DMS 273 (cell line): Measurements from ENCODE around the gene PARP15.
"Not testable (repeated sequence)": the region's sequence is repeated elsewhere in the genome, so short reads cannot be mapped to it uniquely, and the experiment has no call there.

Experiments used
- DNase-seq: peaks from one replicate; lab custom pipeline; 2025; ENCODE audit not compliant: unreplicated experiment; lab: John Stamatoyannopoulos, UW

PARP15 gene

DNA sequence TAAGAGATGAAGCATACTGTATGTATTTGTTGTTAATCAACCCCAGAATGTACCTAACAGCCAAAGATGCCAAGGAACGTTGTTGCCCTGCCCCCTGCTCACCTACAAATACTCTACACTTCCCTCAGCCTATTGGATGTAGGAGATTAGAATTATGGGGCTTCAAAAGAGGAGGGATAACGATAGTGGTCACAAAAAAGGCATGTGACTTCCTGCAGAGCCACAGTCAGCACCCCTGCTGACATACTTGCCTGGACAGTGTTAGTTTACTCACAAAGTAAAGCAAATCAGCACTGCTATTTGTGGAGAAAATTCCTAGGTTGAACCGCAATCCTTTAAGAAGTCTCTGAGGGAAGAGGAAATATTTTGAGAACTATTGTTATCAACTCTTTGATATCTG is 37.9 kb downstream of the PARP15 start:
- DNase-seq, result no peak

DNA sequence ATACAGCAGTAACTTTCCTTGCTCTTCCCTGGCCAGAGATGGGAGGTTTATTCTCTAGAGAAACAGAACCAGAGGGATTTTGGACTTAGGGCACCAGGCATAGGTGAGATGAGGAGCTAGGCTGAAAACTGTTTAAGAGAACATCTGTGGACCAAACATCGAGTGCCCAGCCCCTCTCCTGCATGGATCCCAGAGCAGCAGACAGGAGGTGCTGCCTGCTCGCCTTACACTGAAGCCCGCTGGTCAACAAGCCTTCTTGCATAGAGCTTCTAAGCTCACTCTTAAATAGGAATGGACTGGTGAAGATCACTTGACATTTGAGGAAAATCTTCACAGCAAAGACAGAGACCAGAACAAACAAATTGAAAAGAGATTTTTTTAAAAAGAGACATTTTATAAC is 41.2 kb downstream of the PARP15 start:
- peak; percentile 32 for DNase-seq

DNA sequence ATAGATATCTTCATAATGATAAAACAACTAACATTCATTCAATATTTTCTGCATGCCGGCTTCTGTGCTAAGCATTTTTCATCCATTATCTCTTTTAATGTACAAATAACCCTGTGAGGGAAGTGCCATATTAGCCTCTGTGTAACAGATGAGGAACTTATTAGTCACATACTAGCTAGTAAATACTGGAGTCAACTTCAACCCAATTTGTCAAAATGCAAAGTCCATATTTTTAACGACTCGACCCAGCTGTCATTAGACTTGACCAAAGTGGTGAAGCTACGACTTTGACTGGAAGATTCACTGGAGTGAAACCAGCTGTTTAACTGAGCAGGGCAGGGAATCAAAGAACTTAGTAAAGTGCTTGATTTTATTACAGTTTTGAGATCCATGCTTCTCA is 41.6 kb downstream of the PARP15 start:
- DNase-seq, result no peak

DNA sequence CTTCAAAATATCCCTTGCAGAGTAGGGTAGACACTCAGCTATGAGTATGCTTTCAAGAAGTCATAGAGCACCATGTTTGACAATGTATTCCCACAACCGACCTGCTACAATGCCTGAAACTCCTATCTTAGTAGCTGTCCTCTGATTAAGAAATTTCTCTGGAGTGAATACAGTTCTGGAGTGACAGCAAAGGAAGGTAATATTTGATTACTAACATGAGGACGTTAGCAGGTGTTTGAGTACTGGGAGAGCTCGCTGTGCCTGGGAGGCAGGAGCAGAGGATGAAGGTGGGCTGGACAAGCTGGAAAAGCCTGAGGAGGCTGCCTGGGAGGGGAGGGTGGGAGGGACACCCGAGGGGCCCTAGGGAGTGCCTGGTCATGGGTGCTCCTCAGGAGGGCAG is 42.9 kb downstream of the PARP15 start:
- no peak for DNase-seq

DNA sequence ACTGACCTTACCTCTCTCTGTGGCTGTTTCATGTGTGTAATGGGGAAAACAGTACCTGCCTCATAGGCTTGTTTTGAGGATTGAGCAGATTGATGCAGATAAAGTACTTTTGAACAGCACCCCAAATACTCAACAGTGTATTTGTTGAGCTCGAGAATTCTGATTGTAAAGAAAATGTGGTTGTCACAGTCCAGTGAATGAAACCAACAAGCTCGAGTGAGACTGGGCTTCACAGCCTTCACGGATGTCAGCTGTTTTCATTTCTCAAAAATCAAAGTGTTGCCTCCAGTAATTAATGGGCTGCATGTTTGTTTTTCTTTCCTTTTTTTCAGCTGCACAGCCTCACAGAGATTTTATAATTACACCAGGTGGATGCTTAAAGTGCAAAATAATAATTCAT is 43.7 kb downstream of the PARP15 start:
- DNase-seq, result no peak

DNA sequence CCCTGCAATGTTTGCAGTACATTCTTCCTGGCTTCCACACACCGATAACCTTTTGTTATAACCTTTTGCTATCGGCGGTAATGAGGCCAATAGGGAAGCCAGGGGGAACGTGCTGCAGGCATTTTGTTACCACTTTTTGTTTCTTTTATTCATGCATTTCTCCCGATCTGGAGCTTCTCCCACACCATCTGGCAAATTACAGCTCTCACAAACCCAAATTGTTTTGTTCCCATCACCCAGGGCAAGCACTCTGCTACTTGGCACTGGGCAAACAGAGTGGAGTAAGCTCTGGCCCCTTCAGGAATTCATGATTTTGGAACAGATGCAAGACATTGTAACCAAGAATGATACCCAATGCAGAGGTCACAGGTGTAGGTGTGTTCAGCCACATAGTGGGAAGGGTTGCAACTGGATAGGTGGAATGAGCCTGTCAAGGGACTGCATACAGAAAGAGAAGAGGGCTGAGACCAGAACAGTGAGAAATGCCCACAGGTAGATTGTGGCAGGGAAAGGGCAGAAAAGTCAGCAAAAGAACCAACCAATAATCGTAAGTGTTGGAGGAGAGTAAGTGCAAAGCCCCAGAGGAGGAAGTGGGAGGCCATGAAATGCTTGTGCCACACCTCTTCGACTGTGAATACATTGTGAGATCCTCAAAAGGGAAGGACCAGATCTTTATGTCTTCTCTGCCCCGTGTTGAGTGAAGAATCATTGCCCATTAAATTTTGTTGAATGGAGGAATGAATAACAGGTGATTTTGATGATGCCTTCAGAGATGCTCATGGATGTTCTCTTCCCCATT is 45.8 kb downstream of the PARP15 start:
- peak; percentile 34 for DNase-seq

DNA sequence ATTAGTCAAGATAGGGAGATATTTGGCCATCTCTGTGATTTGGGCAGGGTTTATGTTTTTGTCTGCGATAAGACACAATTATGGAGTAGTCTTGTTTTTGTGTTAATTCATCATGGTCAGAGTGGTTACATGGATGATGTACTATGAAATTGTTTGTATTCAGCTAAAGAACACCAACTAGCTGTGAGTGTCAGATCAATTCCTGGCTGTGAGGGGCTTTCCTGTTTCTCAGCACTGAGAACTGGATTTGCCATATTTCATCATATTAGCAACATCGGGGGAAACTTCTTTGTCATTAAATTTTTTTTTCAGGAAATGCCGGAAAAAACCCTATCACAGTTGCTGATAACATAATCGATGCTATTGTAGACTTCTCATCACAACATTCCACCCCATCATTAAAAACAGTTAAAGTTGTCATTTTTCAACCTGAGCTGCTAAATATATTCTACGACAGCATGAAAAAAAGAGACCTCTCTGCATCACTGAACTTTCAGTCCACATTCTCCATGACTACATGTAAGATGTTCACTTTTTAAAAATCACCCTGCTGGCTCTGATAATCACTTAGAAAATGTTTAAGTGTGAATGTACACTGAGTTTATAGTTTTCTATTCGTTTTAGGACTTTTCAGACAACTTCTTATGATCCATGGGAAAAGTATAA is 49.2 kb downstream of the PARP15 start:
- no peak for DNase-seq

DNA sequence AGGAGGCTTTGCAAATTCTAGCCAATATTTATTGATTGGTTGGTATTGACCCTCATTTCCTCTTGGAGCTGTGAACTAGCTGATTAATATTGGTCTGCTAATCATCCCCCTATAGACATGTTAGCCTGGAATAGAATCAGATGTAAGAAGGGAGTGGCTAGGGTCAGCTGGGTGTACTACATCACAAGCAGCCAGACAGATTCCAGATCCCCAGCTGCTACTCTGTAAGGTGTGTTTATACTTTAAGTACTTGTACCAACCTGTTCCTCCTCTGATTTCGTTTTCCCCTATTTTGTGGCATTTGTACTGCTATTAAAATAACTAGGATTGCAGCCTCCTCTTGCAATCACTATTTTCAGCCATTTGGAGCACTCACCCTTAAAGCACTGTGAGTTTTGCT is 49.9 kb downstream of the PARP15 start:
- peak; percentile 55 for DNase-seq

DNA sequence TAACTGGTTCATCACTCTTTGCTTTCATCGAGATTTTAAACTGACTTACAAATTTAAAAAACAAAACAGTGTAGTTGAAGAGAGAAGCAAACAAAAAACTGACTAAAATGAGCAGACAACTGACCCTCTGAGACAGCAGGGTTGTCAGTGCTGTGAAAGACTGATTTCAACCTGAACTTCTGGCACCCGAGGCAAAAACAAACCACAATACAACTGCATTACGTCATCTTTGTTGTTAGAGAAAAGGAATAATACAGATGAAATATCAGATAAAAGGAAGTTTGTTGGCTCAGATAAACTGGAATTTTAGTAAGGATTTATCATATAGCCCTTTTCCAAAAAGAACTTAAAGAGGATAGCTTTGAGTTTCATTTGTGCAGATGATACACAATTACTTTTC is 51.1 kb downstream of the PARP15 start:
- no peak for DNase-seq

DNA sequence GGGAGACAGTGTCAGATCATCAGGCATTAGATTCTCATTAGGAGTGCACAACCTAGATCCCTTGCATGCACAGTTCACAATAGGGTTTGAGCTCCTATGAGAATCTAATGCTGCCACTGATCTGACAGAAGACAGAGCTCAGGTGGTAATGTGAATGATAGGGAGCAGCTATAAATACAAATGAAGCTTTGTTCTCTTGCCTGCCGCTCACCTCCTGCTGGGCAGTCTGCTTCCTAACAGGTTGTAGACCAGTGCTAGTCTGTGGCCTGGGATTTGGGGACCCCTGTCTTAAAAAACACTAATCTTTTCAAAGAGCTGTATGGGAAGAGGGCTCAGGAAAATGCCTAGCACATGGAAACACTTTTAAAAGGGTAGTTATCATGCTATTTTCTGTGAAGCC is 52.3 kb downstream of the PARP15 start:
- no peak for DNase-seq

DNA sequence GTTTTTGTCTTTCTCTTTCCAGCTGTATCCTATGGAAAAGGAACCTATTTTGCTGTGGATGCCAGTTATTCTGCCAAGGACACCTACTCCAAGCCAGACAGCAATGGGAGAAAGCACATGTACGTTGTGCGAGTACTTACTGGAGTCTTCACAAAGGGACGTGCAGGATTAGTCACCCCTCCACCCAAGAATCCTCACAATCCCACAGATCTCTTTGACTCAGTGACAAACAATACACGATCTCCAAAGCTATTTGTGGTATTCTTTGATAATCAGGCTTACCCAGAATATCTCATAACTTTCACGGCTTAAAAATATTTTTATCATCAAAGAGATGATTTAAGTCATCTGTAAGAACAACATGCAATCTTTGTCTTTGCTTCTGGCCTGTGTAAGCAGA is 58.3 kb downstream of the PARP15 start:
- DNase-seq, result no peak

DNA sequence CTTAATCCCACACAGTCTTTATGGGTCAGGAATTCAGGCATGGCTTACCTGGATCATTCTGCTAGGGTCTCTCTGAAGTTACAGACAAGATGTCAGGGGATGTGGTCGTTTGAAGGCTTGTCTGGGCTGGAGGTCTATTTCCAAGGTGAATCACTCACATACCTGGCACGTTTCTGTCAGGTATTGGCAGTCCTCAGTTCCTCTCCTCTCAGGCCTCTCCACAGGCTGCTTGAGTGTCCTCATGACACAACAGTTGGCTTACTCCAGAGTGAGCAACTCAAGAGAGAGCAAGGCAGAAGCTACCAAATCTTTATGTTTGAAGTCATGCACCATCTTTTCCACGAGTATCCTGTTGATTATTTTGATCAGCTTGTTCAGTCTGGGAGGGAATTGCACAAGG is 59.2 kb downstream of the PARP15 start:
- DNase-seq, result no peak

DNA sequence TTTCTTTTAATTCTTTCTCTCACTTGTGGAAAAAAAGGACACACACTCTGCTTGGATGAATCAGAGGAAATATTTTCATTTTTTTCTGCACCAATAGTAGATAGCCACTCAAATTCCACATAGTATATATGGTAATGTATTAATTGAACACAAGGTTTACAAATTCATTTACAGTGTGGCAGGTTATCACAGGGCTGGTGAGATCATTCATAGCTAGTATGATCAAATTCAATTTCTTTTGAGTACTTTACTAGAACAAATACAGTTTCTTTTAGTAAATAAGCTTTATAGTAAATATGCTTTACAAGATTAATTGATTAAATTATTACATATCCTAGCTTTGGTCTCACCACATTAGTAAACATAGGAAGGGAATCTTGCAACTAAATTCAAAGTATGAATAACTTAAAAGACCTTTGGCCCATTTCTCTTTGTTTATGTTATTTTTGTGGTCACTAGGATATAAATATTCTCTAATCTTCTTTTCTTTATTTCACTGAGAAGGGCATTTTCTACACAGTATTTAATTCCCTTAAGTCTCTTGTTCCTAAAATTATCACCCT is 63.1 kb downstream of the PARP15 start:
- DNase-seq, result no peak

DNA sequence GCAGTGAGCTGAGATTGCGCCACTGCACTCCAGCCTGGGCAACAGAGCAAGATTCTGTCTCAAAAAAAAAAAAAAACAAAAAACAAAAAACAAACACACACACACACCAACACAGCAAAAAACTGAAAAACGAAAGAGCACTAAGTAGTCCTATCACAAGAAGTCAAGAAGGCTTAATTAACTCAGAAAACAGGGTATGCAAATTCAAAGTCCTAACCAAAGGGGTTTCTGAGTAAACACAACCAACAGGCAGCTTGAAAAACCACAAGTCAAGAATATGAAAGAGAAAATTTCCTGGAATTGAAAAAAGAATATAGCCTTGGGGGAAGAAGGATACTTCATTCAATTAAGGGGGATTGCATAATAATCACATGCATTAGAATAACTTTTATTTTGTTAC is 65.5 kb downstream of the PARP15 start:
- DNase-seq, result no peak

DNA sequence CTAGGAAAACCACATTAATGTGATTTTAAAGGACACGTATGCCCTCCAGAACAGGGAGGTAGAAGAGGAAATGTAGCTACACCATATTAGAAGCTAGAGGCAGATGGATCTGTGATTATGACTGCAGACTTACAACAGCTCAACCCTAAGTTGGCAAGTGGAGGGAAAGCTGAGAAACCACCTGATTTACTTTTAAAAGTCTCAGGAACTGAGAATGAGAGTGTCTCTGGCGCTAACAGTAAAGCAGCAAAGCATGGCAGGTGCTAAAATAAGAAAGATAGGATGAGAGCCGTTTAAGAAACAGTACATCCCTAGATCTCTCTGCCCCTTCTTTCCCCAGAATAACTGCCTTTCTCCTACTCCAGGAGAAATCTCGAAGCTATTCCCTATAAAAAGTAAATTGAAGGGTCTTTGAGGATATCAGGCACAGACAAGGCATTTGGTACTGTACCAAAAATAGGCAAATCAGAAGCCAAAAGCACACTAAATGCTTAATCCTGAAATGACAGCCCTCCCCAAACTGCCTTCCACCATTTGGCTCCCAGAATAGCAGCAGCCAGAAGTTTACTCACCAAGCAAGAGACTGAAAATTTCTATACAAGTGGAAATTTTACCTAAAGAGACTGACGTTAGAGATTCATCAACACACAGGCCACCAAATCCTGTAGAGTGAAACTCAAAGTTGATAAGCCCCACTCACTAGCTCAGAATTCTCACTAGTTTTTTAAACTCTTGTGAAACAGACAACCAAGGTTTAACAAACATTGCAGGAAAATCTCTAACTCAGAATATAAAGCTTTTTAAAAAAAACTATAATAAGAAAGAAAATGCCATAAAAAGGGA is 68.9 kb downstream of the PARP15 start:
- no peak for DNase-seq

DNA sequence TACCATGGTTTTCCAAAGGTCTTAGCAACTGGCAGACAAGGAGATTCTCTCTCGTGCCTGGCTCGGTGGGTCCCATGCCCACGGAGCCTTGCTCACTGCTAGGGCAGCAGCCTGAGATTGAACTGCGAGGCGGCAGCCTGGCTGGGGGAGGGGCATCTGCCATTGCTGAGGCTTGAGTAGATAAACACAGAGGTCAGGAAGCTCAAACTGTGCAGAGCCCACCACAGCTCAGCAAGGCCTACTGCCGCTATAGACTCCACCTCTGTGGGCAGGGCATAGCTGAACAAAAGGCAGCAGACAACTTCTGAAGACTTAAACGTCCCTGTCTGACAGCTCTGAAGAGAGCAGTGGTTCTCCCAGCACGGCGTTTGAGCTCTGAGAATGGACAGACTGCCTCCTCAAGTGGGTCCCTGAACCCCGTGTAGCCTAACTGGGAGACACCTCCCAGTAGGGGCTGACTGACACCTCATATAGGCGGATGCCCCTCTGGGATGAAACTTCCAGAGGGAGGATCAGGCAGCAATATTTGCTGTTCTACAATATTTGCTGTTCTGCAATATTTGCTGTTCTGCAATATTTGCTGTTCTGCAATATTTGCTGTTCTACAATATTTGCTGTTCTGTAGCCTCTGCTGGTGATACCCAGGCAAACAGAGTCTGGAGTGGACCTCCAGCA is 73.9 kb downstream of the PARP15 start:
- DNase-seq, result not testable (repeated sequence)

DNA sequence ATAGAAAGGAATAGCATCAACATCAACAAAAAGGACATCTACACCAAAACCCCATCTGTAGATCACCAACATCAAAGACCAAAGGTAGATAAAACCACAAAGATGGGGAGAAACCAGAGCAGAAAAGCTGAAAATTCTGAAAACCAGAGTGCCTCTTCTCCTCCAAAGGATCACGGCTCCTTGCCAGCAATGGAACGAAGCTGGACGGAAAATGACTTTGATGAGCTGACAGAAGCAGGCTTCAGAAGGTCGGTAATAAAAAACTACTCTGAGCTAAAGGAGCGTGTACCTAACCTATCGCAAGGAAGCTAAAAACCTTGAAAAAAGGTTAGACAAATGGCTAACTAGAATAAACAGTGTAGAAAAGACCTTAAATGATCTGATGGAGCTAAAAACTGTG is 74.5 kb downstream of the PARP15 start:
- not testable (repeated sequence) for DNase-seq

DNA sequence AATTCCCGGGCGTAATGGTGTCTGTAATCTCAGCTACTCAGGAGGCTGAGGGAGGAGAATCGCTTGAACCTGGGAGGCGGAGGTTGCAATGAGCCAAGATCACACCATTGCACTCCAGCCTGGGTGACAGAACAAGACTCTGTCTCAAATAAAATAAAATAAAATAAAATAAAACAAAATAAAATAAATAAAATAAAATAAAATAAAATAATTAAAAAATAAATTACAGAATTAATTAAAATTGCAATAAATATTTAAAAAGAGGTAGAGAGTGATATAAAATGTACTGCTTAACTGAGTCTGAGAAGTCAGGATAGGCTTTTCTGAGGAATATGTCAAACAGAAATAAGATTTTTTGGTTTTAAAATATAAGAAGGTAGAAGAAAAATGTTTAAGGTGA is 80.9 kb downstream of the PARP15 start:
- not testable (repeated sequence) for DNase-seq

DNA sequence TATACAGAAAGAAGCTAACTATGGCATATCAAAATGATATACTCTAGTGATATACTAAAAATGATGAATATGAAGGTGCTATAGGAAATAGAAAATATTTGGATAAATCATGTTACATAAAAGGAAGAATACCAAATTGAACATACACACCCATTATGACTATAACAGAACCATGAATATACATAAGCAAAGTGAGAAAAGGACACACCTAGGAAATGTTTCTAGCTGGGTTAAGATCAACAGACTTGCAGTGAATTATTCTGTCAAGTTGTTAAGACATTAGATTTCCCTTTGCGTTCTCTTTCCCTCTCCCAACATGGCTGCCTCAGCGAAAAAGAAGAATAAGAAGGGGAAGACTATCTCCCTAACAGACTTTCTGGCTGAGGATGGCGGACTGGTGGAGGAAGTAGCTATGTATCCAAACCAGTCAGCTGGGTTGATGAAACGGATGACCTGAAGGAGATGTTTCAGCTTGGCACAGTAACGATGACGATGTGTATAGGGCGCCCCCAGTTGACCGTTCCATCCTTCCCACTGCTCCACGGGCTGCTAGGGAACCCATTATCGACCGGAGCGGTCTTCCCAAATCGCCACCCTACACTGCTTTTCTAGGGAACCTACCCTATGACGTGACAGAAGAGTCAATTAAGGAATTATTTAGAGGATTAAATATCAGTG is 83.0 kb downstream of the PARP15 start:
- DNase-seq, result no peak

DNA sequence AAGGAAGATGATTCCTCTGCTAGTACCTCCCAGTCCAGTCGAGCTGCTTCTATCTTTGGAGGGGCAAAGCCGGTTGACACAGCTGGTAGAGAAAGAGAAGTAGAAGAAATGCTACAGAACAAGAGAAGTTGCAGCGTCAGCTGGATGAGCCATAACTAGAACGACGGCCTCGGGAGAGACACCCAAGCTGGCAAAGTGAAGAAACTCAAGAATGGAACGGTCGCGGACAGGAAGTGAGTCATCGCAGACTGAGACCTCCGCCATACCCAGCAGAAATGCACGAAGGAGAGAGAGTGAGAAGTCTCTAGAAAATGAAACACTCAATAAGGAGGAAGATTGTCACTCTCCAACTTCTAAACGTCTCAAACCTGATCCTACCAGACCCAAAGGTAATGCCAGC is 84.2 kb downstream of the PARP15 start:
- no peak for DNase-seq
